Testis (tissue), 3 donors: Measurements from ENCODE around the gene AATF. TPM values are rescaled to one million over a fixed set of nuclear protein-coding genes. Genes with fewer than 3 reads are reported as not detected.

ENCODE experiments used
- DNase-seq: peaks from one replicate; pipeline ENCODE4 v3.0.0-alpha.2; 2019
- H3K27ac ChIP-seq, 2 donors: fragments of 200-600 bp; sonication (generic); one replicate each; pipeline ENCODE4 v1.5.1; 2019
- H3K27me3 ChIP-seq: fragments of 200-600 bp; sonication (generic); one replicate; pipeline ENCODE4 v1.5.1; 2019
- H3K36me3 ChIP-seq: fragments of 200-600 bp; sonication (generic); one replicate; pipeline ENCODE4 v1.5.1; 2017; ENCODE audit warnings: low read depth; ENCODE audit errors: missing control alignments
- H3K4me1 ChIP-seq: fragments of 200-600 bp; sonication (generic); one replicate; pipeline ENCODE4 v1.5.1; 2019
- H3K4me3 ChIP-seq, 2 donors: fragments of 200-600 bp; sonication (generic); one replicate each; pipeline ENCODE4 v1.5.1; 2017 to 2019
- H3K9me3 ChIP-seq: fragments of 200-600 bp; sonication (generic); one replicate; pipeline ENCODE4 v1.5.1; 2017
- POLR2A ChIP-seq: fragments of 450-650 bp; IDR thresholded peaks from one replicate; pipeline ENCODE4 v1.6.1; 2017; ENCODE audit warnings: antibody characterized with exemption, mild to moderate bottlenecking, moderate library complexity
- WGBS, 2 donors: methylation state at CpG; one replicate each; pipeline ENCODE4 v1.1.5; 2018; 5-methylcytosine and 5-hydroxymethylcytosine counted together
- intact Hi-C: fragments of 100-400 bp; cut with DNase I; formaldehyde crosslinking; loops from one replicate; pipeline ENCODE4 v1.15.1; 2023; ENCODE audit warnings: low total_unique reads
- polyA plus RNA-seq: library from polyadenylated mRNA; stranded (reverse); fragments of 350-450 nt; fragmentation: Illumina TruSeq; extraction: RNeasy Lipid Tissue Mini Kit (QIAGEN cat#74804); gene quantifications from one replicate; pipeline ENCODE4 v1.2.3, GENCODE V29; 2014; ENCODE audit warnings: low read depth, low replicate concordance; ENCODE audit not compliant: insufficient read depth
- total RNA-seq, 2 donors: library from RNA; depleted of rRNA; stranded (reverse); fragments of >200 nt; gene quantifications; one replicate each; pipeline ENCODE4 v1.2.3, GENCODE V29; 2016
- TF ChIP-seq, protein P1 (sequence below), 3 experiments: fragments of 450-650 bp in 2 of 3; fragments of 200-600 bp in 1 of 3; sonication (generic) in 1 of 3; IDR thresholded peaks; one replicate each; pipeline ENCODE4 v1.5.1; 2016 to 2019; ENCODE audit warnings: antibody characterized with exemption in 3 of 3, mild to moderate bottlenecking in 2 of 3, moderate library complexity in 1 of 3

AATF gene
- total and polyA plus RNA-seq, 3 donors from 2014 or later: 38.7 to 57.9 (median 39.5) TPM

DNA sequence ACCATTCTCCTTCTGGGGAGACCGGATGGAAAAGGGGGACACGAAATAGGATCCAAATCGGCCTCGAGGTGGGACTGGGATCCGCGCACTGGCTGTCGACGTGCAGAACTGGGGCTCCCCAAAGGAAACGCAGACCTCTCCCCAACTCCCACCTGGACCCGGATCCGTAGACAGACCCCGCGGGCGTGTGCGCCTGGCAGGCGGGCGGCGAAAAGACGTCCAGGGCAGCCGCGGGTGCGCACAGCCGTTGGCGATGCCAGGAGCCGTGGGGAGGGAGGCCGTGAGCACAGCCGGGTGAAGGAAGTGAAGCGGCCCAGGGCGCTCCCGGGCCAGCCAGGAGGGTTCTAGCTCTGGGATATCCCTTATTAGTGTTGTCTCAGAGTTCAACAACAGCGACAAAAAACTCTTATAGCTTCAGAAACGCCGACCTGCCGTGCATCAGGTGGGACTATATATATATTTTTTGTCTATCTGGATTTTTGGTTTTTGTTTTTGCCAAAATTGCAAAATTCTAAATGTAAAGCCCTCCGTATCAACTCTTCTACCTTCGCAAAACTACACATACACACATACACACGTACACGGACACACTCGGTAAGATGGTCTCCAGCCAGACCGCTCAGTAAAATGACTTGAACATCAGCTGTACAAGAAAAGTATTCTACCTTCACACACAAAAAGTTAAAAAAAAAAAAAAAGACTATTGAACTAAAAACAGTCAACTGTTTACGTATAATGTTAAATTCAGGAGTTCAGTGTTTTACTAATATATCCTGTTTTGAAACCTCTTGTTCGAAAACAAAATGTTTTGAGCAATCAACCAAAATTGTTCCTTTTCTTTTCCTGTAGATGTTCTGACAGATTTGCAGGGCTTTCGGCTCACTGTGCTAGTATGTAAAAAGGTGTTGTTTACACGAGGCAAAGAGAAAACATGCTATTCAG, 5.2 kb upstream of the AATF start:
- no peak overlapping the region for H3K27ac ChIP-seq
- H3K9me3 ChIP-seq: no peaks in the 10 kb centered on the region
- no peaks in the 10 kb centered on the region for H3K36me3 ChIP-seq
- peaks cover 9% of the 10 kb centered on the region for H3K27me3 ChIP-seq
- WGBS, 2 donors: 20 to 21% methylated on average over 27 to 44 of the region's 44 CpGs
- no peak for TF ChIP-seq POLR2A
- TF ChIP-seq, protein P1, sequence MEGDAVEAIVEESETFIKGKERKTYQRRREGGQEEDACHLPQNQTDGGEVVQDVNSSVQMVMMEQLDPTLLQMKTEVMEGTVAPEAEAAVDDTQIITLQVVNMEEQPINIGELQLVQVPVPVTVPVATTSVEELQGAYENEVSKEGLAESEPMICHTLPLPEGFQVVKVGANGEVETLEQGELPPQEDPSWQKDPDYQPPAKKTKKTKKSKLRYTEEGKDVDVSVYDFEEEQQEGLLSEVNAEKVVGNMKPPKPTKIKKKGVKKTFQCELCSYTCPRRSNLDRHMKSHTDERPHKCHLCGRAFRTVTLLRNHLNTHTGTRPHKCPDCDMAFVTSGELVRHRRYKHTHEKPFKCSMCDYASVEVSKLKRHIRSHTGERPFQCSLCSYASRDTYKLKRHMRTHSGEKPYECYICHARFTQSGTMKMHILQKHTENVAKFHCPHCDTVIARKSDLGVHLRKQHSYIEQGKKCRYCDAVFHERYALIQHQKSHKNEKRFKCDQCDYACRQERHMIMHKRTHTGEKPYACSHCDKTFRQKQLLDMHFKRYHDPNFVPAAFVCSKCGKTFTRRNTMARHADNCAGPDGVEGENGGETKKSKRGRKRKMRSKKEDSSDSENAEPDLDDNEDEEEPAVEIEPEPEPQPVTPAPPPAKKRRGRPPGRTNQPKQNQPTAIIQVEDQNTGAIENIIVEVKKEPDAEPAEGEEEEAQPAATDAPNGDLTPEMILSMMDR (IDR thresholded peaks at IDR 0.05): no peak
- peaks cover 5% of the 10 kb centered on the region for H3K4me1 ChIP-seq
- no peak for DNase-seq
- intact Hi-C loops: no loop called here
- H3K4me3 ChIP-seq: no peak overlapping the region

DNA sequence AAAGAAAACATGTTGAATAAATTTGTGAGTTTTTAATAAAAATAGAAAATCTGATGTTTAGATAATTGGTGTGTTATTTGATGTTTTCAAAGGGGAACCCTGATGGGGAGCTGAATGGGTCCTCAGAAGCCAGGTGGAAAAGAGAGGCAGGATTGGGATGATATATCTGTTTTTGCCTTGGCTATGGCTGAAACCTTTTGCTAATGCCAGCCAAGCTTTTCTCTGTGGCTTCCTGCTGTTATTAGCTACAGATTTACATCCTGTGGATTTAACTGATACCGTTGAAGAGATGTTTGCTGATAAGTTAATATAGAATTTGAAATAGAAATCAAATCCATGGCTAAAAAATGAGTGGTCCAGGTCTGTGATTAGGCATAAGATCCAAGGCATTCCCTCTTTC, 4.2 kb upstream of the AATF start:
- H3K9me3 ChIP-seq: no peaks in the 10 kb centered on the region
- H3K36me3 ChIP-seq: no peaks in the 10 kb centered on the region
- H3K4me1 ChIP-seq: peaks cover 4% of the 10 kb centered on the region
- intact Hi-C loops: no loop called here
- TF ChIP-seq POLR2A: no peak
- TF ChIP-seq, protein P1 (IDR thresholded peaks at IDR 0.05): no peak
- peaks cover 4% of the 10 kb centered on the region for H3K27me3 ChIP-seq
- no peak overlapping the region for H3K4me3 ChIP-seq
- DNase-seq: no peak
- no peak overlapping the region for H3K27ac ChIP-seq
- 8 to 14% methylated on average over 1 of the region's 1 CpG for WGBS, 2 donors

DNA sequence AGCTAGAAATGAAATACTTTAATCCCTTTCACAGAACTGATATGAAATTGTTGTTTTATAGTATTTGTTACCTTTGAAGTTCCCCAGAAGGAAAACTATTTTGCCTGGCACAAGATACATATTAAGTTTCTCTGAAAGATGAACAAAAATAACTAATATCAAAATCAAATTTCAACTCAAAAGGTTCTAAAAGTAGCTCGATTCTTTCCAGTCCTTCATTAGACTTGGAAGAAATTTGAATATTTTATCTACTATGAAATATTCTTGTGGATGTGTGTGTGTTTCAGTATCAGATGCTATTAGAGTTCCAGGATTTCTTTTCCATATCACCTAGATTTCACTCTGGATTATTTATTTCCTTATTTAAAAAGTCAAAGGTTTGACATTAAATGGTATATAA, 3.6 kb upstream of the AATF start:
- intact Hi-C loops: no loop called here

DNA sequence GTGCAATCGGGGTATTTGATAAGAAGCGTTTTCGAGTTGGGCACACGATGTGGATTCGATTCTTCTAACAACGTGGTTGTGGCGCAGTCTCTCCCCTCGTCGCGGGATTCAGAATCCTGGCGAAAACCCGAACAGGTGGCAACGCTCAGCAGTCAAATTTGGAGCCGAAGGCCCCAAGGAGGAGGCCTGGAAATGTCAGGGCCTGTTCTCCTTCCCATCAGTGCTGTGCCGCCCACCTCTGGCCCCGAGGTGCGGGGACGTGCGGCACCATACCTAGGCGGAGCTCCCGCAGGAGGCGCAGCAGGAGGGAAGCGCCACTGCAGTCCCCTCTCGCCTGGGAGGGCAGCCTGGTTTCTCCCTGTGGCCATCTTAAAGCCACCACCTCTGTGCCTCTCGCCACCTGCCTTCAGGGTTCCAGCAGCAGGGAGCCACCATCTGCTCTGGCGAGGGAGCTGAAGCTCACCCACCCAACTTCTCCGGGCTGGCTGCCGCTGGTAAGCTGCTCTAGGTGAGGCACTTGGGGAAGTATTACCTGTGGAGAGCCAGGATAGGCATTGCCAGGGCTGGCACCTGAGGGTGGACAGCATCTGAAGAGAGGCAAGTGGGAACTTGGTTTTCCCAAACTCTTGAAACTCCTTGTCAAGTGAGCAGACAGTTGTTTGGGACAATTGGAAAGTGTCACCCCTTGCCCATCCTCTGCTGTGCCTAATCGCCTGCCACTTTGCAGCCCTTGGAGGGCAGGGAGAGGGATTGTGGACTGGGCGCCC, 2.6 kb upstream of the AATF start:
- Histone ChIP-seq H3K4me1 (peaks cover 17% of the 10 kb centered on the region), H3K9me3 (no peaks in the 10 kb centered on the region), H3K27me3 (peaks cover 4% of the 10 kb centered on the region), H3K36me3 (no peaks in the 10 kb centered on the region), H3K4me3 (no peak overlapping the region), H3K27ac (no peak overlapping the region)
- no peak for DNase-seq
- intact Hi-C loops: no loop called here
- WGBS, 2 donors: 9 to 11% methylated on average over 21 to 30 of the region's 30 CpGs
- no peak for TF ChIP-seq POLR2A
- TF ChIP-seq, protein P1 (IDR thresholded peaks at IDR 0.05): no peak

More for the DNA sequence above, 3.6 kb upstream of the AATF start:
- H3K36me3 ChIP-seq: no peaks in the 10 kb centered on the region
- H3K9me3 ChIP-seq: no peaks in the 10 kb centered on the region
- no peak for TF ChIP-seq POLR2A
- TF ChIP-seq, protein P1 (IDR thresholded peaks at IDR 0.05): no peak
- WGBS, 2 donors: 28 to 44% methylated on average over 1 of the region's 1 CpG
- peaks cover 4% of the 10 kb centered on the region for H3K27me3 ChIP-seq
- H3K4me1 ChIP-seq: peaks cover 10% of the 10 kb centered on the region
- H3K4me3 ChIP-seq: no peak overlapping the region
- no peak overlapping the region for H3K27ac ChIP-seq
- no peak for DNase-seq
